GM12878 (cell line): ENCODE results near the gene ABCC3. TPM values are rescaled to one million over a fixed set of nuclear protein-coding genes. Genes with fewer than 3 reads are reported as not detected.

ENCODE experiments used
- ATAC-seq: fragments of 200-7000 bp; cut with Tn5 transposase; 3 replicates; pipeline ENCODE4 v1.9.1; 2020; ENCODE audit warnings: mild to moderate bottlenecking, moderate library complexity
- BruUV-seq: library from RNA; stranded (reverse); fragments of 400-500 nt; replicated peaks from 2 replicates; lab custom pipeline; 2021; lab: Mats Ljungman, UMichigan
- CTCF ChIA-PET: fragments of 300-600 bp; sonication (Branson Sonifier 250); formaldehyde crosslinking; extraction: SDS; loops from one replicate; lab custom pipeline; 2021; ENCODE audit warnings: inconsistent platforms; lab: Yijun Ruan, JAX
- POLR2A ChIA-PET: fragments of 350-600 bp; formaldehyde crosslinking; extraction: SDS; loops from one replicate; lab custom pipeline; 2021; ENCODE audit warnings: inconsistent platforms; lab: Charles Lee
- RAD21 ChIA-PET: fragments of 300-600 bp; sonication (Branson Sonifier 250); formaldehyde crosslinking; loops from one replicate; lab custom pipeline; 2023; ENCODE audit warnings: antibody characterized with exemption; ENCODE audit not compliant: unreplicated experiment; lab: Charles Lee
- SMC1A ChIA-PET: fragments of 300-600 bp; sonication (Branson Sonifier 250); formaldehyde crosslinking; loops from one replicate; lab custom pipeline; 2023; ENCODE audit not compliant: unreplicated experiment, uncharacterized antibody; lab: Charles Lee
- DNase-seq: peaks from one replicate; pipeline ENCODE4 v3.0.0-alpha.2; 2011; ENCODE audit warnings: low read depth, low spot score
- FAIRE-seq: peaks from 3 replicates; lab custom pipeline; 2011; peaks lifted over from hg19 to GRCh38; lab: Jason Lieb, UNC
- H2AFZ ChIP-seq: 2 replicates; pipeline ENCODE4 v1.6.0; 2011; ENCODE audit warnings: low read depth, low read length, control low read depth; ENCODE audit not compliant: control insufficient read depth
- H3K27ac ChIP-seq: 2 replicates; pipeline ENCODE4 v1.5.1; 2011; ENCODE audit warnings: control low read depth; ENCODE audit not compliant: control insufficient read depth, insufficient read depth
- H3K27me3 ChIP-seq, 2 experiments: replicated peaks in 1 of 2; 2 replicates each; pipeline versions ENCODE4 v1.6.0 to v1.6.1; 2011; ENCODE audit warnings: low read length in 1 of 2; ENCODE audit not compliant: control insufficient read depth in 2 of 2, insufficient read depth in 2 of 2
- H3K36me3 ChIP-seq, 2 experiments: 2 replicates each; pipeline ENCODE4 v1.5.1; 2011; ENCODE audit warnings: low read length in 1 of 2; ENCODE audit not compliant: control insufficient read depth in 2 of 2, insufficient read depth in 2 of 2
- H3K4me1 ChIP-seq: 2 replicates; pipeline ENCODE4 v1.6.1; 2011; ENCODE audit warnings: mild to moderate bottlenecking, low read length, moderate library complexity, mixed read lengths; ENCODE audit not compliant: control insufficient read depth, insufficient read depth
- H3K4me2 ChIP-seq: 2 replicates; pipeline ENCODE4 v1.6.0; 2011; ENCODE audit warnings: control low read depth; ENCODE audit not compliant: control insufficient read depth, insufficient read depth
- H3K4me3 ChIP-seq: fragments of 200-600 bp; sonication (generic); 2 replicates; pipeline ENCODE4 v1.5.1; 2016
- H3K79me2 ChIP-seq: 2 replicates; pipeline ENCODE4 v1.6.0; 2011; ENCODE audit warnings: low read length; ENCODE audit not compliant: control insufficient read depth, insufficient read depth
- H3K9ac ChIP-seq: 2 replicates; pipeline ENCODE4 v1.8.0; 2011; ENCODE audit warnings: low read length, control low read depth, mixed read lengths; ENCODE audit not compliant: control insufficient read depth, insufficient read depth
- H3K9me3 ChIP-seq: replicated peaks from 3 replicates; pipeline ENCODE4 v1.5.1; 2011; ENCODE audit warnings: mild to moderate bottlenecking, low read length; ENCODE audit not compliant: control insufficient read depth, insufficient read depth
- H4K20me1 ChIP-seq: 2 replicates; pipeline ENCODE4 v1.6.0; 2011; ENCODE audit not compliant: control insufficient read depth, insufficient read depth
- BHLHE40 ChIP-seq, 2 experiments: fragments of 450-650 bp in 1 of 2; IDR thresholded peaks; 2 replicates each; pipeline ENCODE4 v1.6.1; 2011 to 2017; ENCODE audit warnings: low read depth in 2 of 2, borderline replicate concordance in 1 of 2, improper control_type of control experiment in 1 of 2, low read length in 1 of 2, mild to moderate bottlenecking in 1 of 2
- BRCA1 ChIP-seq: IDR thresholded peaks from 2 replicates; pipeline ENCODE4 v1.6.1; 2011; ENCODE audit warnings: low read depth, low read length, improper control_type of control experiment
- CHD1 ChIP-seq: IDR thresholded peaks from 2 replicates; pipeline ENCODE4 v1.6.1; 2012; ENCODE audit warnings: low read depth, low read length, improper control_type of control experiment
- CTCF ChIP-seq, 3 experiments: IDR thresholded peaks in 2 of 3; conservative IDR thresholded peaks in 1 of 3; 2 replicates each; pipeline ENCODE4 v1.5.1; 2011; ENCODE audit warnings: low read depth in 3 of 3, low read length in 3 of 3, mild to moderate bottlenecking in 3 of 3, control low read depth in 2 of 3, moderate library complexity in 2 of 3, inconsistent platforms in 1 of 3, mixed read lengths in 1 of 3; ENCODE audit not compliant: control insufficient read depth in 2 of 3, insufficient read depth in 1 of 3; ENCODE audit errors: extremely low read depth in 1 of 3
- EED ChIP-seq: sonication (generic); IDR thresholded peaks from 2 replicates; pipeline ENCODE4 v1.6.1; 2016; ENCODE audit warnings: antibody characterized with exemption, low read depth
- EP300 ChIP-seq, 2 experiments: fragments of 150-350 bp in 1 of 2; IDR thresholded peaks; 2 replicates each; pipeline ENCODE4 v1.6.1; 2011 to 2012; ENCODE audit warnings: low read depth in 2 of 2, low read length in 2 of 2, borderline replicate concordance in 1 of 2, improper control_type of control experiment in 1 of 2, inconsistent platforms in 1 of 2; ENCODE audit not compliant: control insufficient read depth in 1 of 2
- GABPA ChIP-seq: IDR thresholded peaks from 2 replicates; pipeline ENCODE4 v1.6.1; 2014; ENCODE audit warnings: antibody characterized with exemption, low read depth, mild to moderate bottlenecking, inconsistent platforms
- GATAD2B ChIP-seq: fragments of 450-650 bp; conservative IDR thresholded peaks from 2 replicates; pipeline ENCODE4 v1.6.1; 2017; ENCODE audit warnings: low read depth, mild to moderate bottlenecking, moderate library complexity
- HCFC1 ChIP-seq: fragments of 150-350 bp; IDR thresholded peaks from 2 replicates; pipeline ENCODE4 v1.6.1; 2014; ENCODE audit warnings: low read length
- NFIC ChIP-seq: IDR thresholded peaks from 2 replicates; pipeline ENCODE4 v1.6.1; 2012; ENCODE audit warnings: low read depth, mild to moderate bottlenecking, inconsistent platforms, low read length, moderate library complexity
- NFYB ChIP-seq: IDR thresholded peaks from 2 replicates; pipeline ENCODE4 v1.6.1; 2011; ENCODE audit warnings: low read depth, mild to moderate bottlenecking, low read length, improper control_type of control experiment, moderate library complexity; ENCODE audit not compliant: insufficient read depth
- NR2C1 ChIP-seq: fragments of 450-650 bp; IDR thresholded peaks from 2 replicates; pipeline ENCODE4 v1.6.1; 2017; ENCODE audit warnings: antibody characterized with exemption, mild to moderate bottlenecking, moderate library complexity
- SRF ChIP-seq, 2 experiments: IDR thresholded peaks; 2 replicates each; pipeline ENCODE4 v1.6.1; 2011; ENCODE audit warnings: low read depth in 2 of 2, low read length in 2 of 2, mild to moderate bottlenecking in 1 of 2, moderate library complexity in 1 of 2
- USF1 ChIP-seq: IDR thresholded peaks from 2 replicates; pipeline ENCODE4 v1.6.1; 2011; ENCODE audit warnings: borderline replicate concordance, low read depth, mild to moderate bottlenecking, moderate library complexity, mixed read lengths, low read length; ENCODE audit not compliant: insufficient read depth; ENCODE audit errors: extremely low read length
- ZNF592 ChIP-seq: fragments of 450-650 bp; IDR thresholded peaks from 2 replicates; pipeline ENCODE4 v1.6.1; 2017; ENCODE audit warnings: mild to moderate bottlenecking, moderate library complexity
- ZNF622 ChIP-seq: fragments of 450-650 bp; IDR thresholded peaks from 2 replicates; pipeline ENCODE4 v1.6.1; 2017; ENCODE audit warnings: mild to moderate bottlenecking, inconsistent platforms
- WGBS: methylation state at CpG from one replicate; pipeline ENCODE4 v1.1.6; 2016; ENCODE audit warnings: low lambda C conversion rate; ENCODE audit not compliant: insufficient replicate concordance, insufficient coverage; ENCODE audit errors: missing lambda C conversion rate; 5-methylcytosine and 5-hydroxymethylcytosine counted together
- in situ Hi-C: fragments of 300-500 bp; cut with MboI; formaldehyde crosslinking; loops from 9 replicates; pipeline ENCODE4 v1.14.3; 2018; ENCODE audit warnings: mixed read lengths
- intact Hi-C: fragments of 100-400 bp; cut with micrococcal nuclease; formaldehyde crosslinking; loops from one replicate; pipeline ENCODE4 v1.14.2; 2022; ENCODE audit not compliant: unreplicated experiment
- polyA plus RNA-seq, 11 experiments: library from polyadenylated mRNA; depleted of rRNA in 4 of 11; unstranded in 6 of 11; stranded (reverse) in 5 of 11; fragments of >200 nt; fragmentation: Nextera tagmentation in 4 of 11; fragmentation: Illumina TruSeq in 1 of 11; extraction: Ambion mirVana in 4 of 11; extraction: Trizol in 1 of 11; gene quantifications; 1 replicate in 1 of 11; 2 replicates in 10 of 11; pipeline versions ENCODE4 v1.2.1 to v1.2.3, GENCODE V29; 2011 to 2016; ENCODE audit warnings: inconsistent platforms in 2 of 11, missing spikeins in 2 of 11, low read depth in 1 of 11
- total RNA-seq, 4 experiments: library from RNA; depleted of rRNA in 3 of 4; stranded (reverse); fragments of >200 nt in 3 of 4; fragmentation: Illumina TruSeq in 1 of 4; extraction: Trizol in 1 of 4; gene quantifications; 2 replicates each; pipeline versions ENCODE4 v1.2.1 to v1.2.3, GENCODE V29; 2013 to 2021

ABCC3 gene
- total and polyA plus RNA-seq, 10 of the 15 experiments (the other 5 are each of a cell fraction or from before 2014, with no cell fraction given): 0.21 to 2.3 (median 0.71) TPM; not detected in 6

DNA sequence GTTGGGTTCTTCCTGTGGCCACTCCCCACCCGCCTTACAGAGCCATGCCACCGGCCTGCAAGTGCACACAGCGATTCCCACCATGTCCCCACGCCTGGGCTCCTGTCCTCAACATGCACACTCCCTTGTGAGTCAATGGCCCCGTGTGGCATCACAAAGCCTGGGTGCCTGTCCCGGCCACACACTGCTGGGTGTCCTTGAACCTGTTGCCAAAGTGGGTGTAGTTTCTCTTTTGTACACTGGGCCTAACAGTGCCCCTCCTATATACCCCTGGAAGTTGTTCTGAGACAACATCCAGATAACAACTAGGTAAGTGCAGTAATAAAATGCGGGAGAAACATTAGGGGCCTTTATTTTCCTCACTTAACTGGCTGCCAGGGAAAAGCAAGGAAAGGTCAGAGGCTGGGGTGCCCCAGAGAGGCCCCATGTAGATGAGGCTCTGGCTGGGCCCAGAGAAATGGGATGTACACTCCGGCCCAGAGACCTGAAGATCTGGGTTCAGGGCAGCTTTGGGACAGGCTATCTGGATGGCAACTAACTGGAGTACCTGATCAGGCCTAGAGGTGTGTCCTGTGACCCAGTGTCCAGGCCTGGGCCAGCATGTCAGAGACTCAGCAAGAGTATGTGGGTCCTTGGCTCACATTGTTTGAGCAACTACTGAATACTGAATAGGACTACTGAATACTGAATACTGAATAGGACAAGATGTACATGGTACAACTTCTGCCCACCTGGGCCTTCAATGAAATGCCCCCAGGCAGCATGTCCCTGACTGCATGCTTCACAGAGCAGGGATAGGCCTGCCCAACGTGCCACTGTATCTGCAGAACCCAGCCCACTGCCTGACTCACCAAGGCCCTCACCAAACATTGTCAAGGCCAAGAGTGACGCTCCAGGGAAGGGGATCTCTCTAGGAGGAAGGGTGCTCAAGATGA, 8.3 kb downstream of the ABCC3 start:
- SMC1A ChIA-PET: no interaction called here
- BruUV-seq: no TSS peak
- TF ChIP-seq GABPA: no peak
- TF ChIP-seq CHD1: no peak
- no peak for TF ChIP-seq ZNF592
- TF ChIP-seq BHLHE40 (IDR thresholded peaks at IDR 0.05; ENCODE audit: borderline replicate concordance in 1 of 2, low read depth in 2 of 2, low read length in 1 of 2): no peak
- no peak for TF ChIP-seq CTCF (IDR thresholded peaks at IDR 0.05 in 2 of 3, conservative IDR thresholded peaks at IDR 0.05 in 1 of 3; ENCODE audit: control insufficient read depth in 2 of 3, extremely low read depth in 1 of 3, insufficient read depth in 1 of 3, low read depth in 3 of 3, low read length in 3 of 3)
- no peak for TF ChIP-seq ZNF622
- no peak for TF ChIP-seq NFYB
- no peak for TF ChIP-seq HCFC1
- TF ChIP-seq EED: no peak
- no peak for TF ChIP-seq NFIC
- no peak for TF ChIP-seq GATAD2B
- TF ChIP-seq NR2C1: no peak
- no peak for TF ChIP-seq USF1
- TF ChIP-seq BRCA1: no peak
- no peak for TF ChIP-seq EP300 (IDR thresholded peaks at IDR 0.05; ENCODE audit: borderline replicate concordance in 1 of 2, control insufficient read depth in 1 of 2, low read depth in 2 of 2, low read length in 2 of 2)
- no peak for TF ChIP-seq SRF (IDR thresholded peaks at IDR 0.05; ENCODE audit: low read depth in 2 of 2, low read length in 2 of 2)

More for the DNA sequence above, 8.3 kb downstream of the ABCC3 start:
- no peaks in the 10 kb centered on the region for H3K36me3 ChIP-seq
- H4K20me1 ChIP-seq: no peaks in the 10 kb centered on the region
- no peaks in the 10 kb centered on the region for H3K9me3 ChIP-seq
- ChIA-PET CTCF (interaction anchor here (1.2 kb wide), 1 partner anchor 10 kb away, joined by 3 read pairs; no protein-coding TSS in a partner anchor), RAD21 (no interaction called here), POLR2A (no interaction called here)
- H2AFZ ChIP-seq: no peak overlapping the region
- in situ Hi-C loops: no loop called here
- H3K4me2 ChIP-seq: no peak overlapping the region
- H3K9ac ChIP-seq: no peak overlapping the region
- ATAC-seq: no peak
- no peak for FAIRE-seq
- no peak overlapping the region for H3K4me3 ChIP-seq
- WGBS: 49% methylated on average over 10 of the region's 10 CpGs
- no peak overlapping the region for H3K27ac ChIP-seq
- intact Hi-C loops: no loop called here
- no peaks in the 10 kb centered on the region; the same call in 1 of the 2 replicates for H3K4me1 ChIP-seq
- H3K27me3 ChIP-seq: no peaks in the 10 kb centered on the region
- no peaks in the 10 kb centered on the region for H3K79me2 ChIP-seq
- DNase-seq: no peak
